NCI-H2171 (cell line): ENCODE results near the gene PCNX3.
A peak's percentile ranks its signal among the peaks of the same experiment; 100 is the strongest.

Experiments
- DNase-seq: peaks from one replicate; lab custom pipeline; 2025; lab: John Stamatoyannopoulos, UW

PCNX3 gene

DNA sequence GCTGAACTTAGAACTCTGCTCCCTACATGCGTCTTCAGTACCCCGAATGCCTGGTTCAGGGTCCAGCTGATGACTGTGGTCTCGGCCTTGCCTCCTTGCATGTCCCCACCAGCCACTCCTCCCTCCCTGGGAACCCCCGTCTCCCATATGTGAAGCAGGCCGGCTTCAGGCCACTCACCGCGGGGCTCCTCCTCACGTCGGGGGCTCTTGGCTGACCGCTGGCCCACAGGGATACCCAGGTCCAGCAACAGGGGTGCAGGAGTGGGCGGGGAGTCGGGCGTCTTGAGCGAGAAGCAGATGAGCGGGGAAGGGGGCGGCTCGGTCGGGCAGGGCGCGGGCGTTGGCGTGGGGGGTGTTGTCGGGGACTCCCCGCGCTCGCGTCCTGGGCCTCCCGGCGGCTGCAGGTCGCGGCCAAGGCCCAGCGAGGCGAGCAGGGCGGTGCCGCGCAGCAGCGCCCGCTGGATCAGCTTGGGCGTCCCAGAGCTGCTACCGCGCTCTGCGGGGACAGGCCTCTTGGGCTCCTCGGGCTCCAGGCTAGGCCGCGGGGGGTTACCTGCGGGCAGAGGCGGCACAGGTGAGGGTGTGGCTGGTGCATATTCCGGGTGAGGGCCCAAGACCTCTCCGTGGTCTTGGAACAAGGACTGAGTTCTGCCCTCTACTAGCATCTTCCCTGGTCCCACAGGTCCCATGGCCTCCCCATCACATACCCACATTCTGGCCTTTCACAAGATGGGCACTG, 16.2 kb upstream of the PCNX3 start:
- DNase-seq = no peak

- no peak for DNase-seq
Observed at GRCh38 chr11:65599955-65600246, 15.7 kb upstream of the PCNX3 start.

DNA sequence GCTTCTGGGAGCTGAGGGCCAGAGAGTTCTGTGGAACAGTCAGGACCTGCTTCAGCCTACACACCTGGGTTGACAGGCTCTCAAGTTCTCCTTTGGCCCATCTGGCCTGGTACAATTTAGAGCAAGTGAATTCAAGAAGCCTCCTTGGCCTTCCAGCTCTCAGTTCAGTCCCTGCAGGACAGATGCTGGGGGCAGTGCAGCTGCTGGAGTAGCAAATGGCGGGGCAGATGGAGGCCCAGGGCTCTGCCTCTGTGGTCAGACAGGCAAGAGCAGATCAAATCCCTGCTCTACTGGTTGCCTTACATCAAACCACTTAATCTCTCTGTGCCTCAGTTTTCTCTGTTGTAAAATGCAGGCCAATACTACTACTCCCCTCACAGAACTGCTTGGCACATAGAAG, 11.3 kb upstream of the PCNX3 start:
- no peak for DNase-seq

DNA sequence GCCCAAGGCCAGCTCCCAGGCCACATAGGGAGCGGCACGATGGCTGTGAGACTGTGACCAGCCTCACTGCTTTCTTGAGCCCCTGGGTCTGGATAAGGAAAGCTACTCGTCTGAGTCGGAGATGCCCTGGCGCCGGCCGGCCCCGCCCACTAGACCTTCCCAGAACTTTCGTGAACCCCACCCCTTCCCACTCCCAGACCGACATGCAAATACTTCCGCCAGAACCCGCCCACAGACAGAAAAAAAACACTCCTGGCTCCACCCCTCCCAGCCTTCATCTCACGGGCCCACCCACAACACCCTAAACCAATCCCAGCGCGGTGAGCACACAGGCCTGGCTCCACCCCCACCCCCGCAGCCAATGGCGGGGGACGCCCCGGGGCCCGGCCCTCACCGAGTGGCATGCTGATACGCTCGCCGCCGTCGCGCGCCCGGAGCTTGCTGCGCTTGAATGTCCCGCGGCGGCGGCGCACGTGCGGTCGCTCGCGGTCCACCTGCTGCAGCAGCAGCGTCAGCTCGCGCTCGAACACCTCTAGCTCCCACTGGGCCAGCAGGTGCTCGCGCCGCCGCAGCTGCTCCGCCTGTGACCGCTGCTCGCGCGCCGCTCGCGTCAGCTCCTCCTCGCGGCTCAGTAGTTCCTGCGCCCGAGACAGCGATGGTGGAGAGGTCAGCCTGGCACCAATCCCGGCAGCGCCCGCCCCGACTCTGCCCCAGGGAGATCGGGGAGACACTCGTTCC, 8.5 kb upstream of the PCNX3 start:
- DNase-seq = no peak

GRCh38 chr11:65607614-65608426, 7.8 kb upstream of the PCNX3 start:
- no peak for DNase-seq

- no peak for DNase-seq
Observed at GRCh38 chr11:65609229-65609628, 6.3 kb upstream of the PCNX3 start.

DNA sequence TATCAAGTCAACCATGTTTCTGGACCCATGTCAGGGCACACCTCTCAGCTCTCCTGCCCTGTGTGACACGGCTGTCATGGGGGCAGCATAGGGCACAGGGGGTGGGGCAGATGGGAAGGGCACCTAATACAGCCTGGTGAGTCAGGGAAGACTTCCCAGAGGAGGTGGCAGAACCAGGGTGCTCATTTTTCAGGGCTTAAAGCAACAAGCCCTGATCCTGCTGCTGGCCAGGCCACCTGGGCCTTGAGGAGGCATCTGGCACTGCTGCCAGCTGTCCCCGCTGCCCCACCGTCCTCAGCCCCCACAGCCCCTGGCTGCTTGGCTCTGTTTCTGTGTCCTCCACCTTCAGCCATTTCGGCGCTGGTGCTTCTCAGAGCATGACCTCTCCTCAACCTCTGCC, 5.9 kb upstream of the PCNX3 start:
- DNase-seq = no peak

DNA sequence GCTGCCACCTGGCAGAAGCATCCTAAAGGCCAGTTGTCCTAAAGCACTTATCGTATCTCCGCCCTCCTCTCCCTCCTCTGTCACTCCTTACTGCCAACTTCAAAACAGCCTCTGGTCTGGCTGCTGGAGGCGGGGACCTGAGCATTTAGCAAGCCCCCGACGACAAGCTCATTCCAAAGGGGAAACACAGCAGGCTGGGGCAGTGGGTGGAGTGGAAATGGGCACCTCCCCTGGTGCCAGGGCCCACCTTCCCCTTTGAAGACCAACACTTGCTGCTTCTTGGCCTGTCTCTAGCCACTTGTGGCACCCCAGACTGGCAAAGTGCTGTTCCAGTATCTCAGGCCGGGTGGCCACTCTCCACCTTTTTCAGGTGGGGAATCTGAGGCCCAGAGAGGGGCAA, 5.2 kb upstream of the PCNX3 start:
- DNase-seq = no peak

- DNase-seq = no peak
Observed at GRCh38 chr11:65611028-65611757, 4.4 kb upstream of the PCNX3 start.

- DNase-seq = no peak
Observed at GRCh38 chr11:65611758-65612603, 3.6 kb upstream of the PCNX3 start.

DNA sequence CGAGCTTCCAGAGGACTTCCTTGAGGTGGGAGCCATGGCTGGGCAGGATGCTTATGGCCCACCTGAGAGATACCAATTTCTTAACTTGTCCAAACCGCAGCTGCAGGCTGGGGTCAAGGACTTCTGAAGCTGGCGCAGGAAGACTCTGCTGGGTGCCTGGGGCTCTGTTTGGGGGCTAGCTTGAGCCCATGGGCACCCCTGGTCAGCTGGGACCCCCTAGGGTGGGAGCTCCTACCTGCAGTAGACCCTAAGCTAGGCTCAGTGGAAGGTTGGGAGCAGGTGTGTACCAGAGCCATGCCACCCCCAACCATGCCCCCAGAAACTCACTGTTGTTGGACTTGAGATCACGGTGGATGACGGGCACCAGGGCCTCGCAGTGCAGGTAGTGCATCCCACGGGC, 2.9 kb upstream of the PCNX3 start:
- no peak for DNase-seq

DNA sequence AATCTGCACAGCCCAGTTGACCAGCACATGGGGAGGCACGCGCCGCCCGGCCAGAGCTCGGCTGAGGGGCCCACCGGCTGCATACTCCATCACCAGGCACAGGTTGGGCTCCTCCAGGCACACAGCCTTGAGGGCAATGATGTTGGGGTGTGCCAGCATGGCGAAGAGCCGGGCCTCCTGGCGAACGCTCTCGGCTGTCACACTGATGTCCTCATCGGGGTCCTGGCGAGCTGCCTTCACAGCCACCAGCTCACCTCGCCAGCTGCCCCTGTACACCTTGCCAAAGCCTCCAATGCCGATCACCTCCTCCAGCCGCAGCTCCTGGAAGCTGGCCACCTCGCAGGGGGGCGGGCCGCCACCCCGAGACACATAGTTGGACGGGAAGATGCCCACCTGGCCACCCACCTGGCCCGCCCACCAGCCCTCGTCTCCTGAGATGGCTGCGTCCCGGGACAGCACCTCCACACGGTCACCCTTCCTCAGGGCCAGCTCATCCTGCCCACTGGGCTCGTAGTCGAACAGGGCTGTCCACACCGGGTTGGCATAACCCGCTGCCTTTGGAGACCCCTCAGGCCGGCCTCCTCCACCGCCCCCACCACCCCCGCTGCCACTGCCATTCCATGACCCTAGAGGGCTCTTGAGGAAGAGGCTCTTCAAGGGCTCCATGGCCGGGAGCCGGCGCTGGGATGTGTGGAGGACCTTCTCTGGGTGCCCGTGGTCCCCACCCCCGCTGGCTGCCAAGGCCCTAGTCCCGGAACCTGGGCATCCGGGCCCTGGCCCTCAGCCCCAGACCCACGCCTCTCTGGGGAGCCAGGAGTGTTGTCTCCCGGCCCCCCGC, 2.3 kb upstream of the PCNX3 start:
- DNase-seq = no peak

- peak; percentile 22 for DNase-seq
Observed at GRCh38 chr11:65615950-65616574, 486 bp downstream of the PCNX3 start.

GRCh38 chr11:65616575-65617001, 1.0 kb downstream of the PCNX3 start:
- no peak for DNase-seq

DNA sequence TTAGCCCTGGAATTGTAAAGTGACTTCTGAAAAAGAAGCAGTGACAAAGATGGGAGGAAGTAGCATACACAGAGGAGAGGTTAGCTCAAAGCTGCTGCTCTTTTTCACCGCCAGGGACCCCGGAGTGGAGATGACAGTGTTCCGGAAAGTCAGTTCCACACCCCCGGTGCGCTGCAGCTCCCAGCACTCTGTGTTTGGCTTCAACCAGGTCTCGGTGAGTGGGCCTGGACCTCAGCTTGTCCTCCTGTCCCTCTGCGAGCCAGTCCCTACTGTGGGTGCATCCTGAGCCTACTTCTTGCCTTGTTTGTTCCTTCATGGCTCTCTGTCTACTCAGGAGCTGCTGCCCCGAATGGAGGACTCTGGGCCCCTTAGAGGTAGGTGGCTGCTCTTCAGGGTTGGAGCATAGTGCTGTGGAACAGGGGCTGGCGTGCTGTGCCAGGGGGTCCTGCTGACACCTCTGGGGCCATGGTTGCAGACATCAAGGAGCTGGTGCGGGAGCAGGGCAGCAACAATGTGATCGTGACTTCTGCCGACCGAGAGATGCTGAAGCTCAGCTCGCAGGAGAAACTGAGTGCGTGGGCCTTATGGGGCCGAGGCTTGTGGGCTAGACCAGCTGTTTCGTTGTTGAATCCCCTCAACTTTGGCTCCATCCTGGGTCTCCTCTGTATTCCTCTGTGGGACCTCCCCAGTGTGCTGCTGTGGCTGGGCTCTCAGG, 1.7 kb downstream of the PCNX3 start:
- no peak for DNase-seq

DNA sequence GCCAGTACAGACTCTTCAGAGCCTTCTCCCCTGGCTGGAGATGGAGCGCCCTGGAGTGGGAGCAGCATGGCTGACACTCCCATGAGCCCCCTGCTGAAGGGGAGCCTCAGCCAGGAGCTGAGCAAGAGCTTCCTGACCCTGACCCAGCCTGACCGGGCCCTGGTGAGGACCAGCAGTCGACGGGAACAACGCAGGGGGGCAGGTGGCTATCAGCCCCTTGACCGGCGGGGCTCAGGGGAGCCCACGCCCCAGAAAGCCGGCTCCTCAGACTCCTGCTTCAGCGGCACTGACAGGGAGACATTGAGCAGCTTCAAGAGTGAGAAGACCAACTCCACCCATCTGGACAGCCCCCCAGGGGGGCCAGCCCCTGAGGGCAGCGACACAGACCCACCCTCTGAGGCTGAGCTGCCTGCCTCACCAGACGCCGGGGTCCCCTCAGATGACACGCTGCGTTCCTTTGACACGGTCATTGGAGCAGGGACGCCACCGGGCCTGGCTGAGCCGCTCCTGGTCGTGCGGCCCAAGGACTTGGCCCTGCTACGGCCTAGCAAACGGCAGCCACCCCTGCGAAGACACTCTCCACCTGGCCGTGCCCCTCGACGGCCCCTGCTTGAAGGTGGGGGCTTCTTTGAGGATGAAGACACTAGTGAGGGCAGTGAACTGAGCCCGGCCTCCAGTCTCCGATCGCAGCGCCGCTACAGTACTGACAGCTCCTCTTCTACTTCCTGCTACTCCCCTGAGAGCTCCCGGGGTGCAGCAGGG, 2.6 kb downstream of the PCNX3 start:
- no peak for DNase-seq

GRCh38 chr11:65618763-65619162, 3.2 kb downstream of the PCNX3 start:
- DNase-seq = peak; percentile 45

- no peak for DNase-seq
Observed at GRCh38 chr11:65619281-65619928, 3.8 kb downstream of the PCNX3 start.
